K562 (cell line): ENCODE measurements around the gene ACO2. TPM values are rescaled to one million over a fixed set of nuclear protein-coding genes. Genes with fewer than 3 reads are reported as not detected.
A peak's percentile ranks its signal among the peaks of the same experiment; 100 is the strongest.

ENCODE experiments used
- ATAC-seq: fragments of 200-7000 bp; cut with Tn5 transposase; 3 replicates; pipeline ENCODE4 v1.9.1; 2020; ENCODE audit warnings: moderate library complexity
- BruUV-seq: library from RNA; stranded (reverse); fragments of 400-500 nt; replicated peaks from 2 replicates; lab custom pipeline; 2021; lab: Mats Ljungman, UMichigan
- CTCF ChIA-PET: fragments of 300-600 bp; formaldehyde crosslinking; extraction: SDS; loops from one replicate; lab custom pipeline; 2021; ENCODE audit warnings: low intra/inter-chr PET ratio; lab: Yijun Ruan, JAX
- POLR2A ChIA-PET: fragments of 300-600, 350-650 bp; sonication (Branson Sonifier 250); formaldehyde crosslinking; extraction: SDS; loops from one replicate; lab custom pipeline; 2021; ENCODE audit warnings: antibody characterized with exemption, inconsistent platforms; lab: Yijun Ruan, JAX
- DNase-seq, 4 experiments: peaks; one replicate each; pipeline versions ENCODE4 v3.0.0 to v3.0.0-alpha.2; 2011 to 2018; ENCODE audit warnings: low spot score in 3 of 4, mixed read lengths in 3 of 4; ENCODE audit errors: extremely low read depth in 1 of 4
- FAIRE-seq: peaks from 2 replicates; lab custom pipeline; 2011; peaks lifted over from hg19 to GRCh38; lab: Jason Lieb, UNC
- H2AFZ ChIP-seq: 2 replicates; pipeline ENCODE4 v1.6.0; 2011; ENCODE audit warnings: low read depth, low read length, control low read depth, inconsistent platforms
- H3K27ac ChIP-seq: fragments of 200-600 bp; 3 replicates; pipeline ENCODE4 v1.8.0; 2011; ENCODE audit warnings: low read depth, mild to moderate bottlenecking, control low read depth, inconsistent platforms, low read length, moderate library complexity, mixed read lengths; ENCODE audit errors: extremely low read depth
- H3K27me3 ChIP-seq, 2 experiments: fragments of 300-600 bp in 1 of 2; 2 replicates in 1 of 2; 3 replicates in 1 of 2; pipeline versions ENCODE4 v1.6.0 to v1.8.0; 2011; ENCODE audit warnings: inconsistent platforms in 2 of 2, low read length in 2 of 2, mild to moderate bottlenecking in 1 of 2, mixed read lengths in 1 of 2, moderate library complexity in 1 of 2; ENCODE audit not compliant: control insufficient read depth in 2 of 2, insufficient read depth in 2 of 2
- H3K36me3 ChIP-seq: fragments of 300-600 bp; 3 replicates; pipeline ENCODE4 v1.8.0; 2011; ENCODE audit warnings: mild to moderate bottlenecking, low read length, inconsistent platforms; ENCODE audit not compliant: control insufficient read depth, insufficient read depth
- H3K4me1 ChIP-seq, 2 experiments: fragments of 200-600 bp in 1 of 2; replicated peaks in 1 of 2; 2 replicates in 1 of 2; 3 replicates in 1 of 2; pipeline versions ENCODE4 v1.5.1 to v1.8.0; 2011; ENCODE audit warnings: inconsistent platforms in 2 of 2, low read length in 2 of 2, mild to moderate bottlenecking in 1 of 2, mixed read lengths in 1 of 2, moderate library complexity in 1 of 2; ENCODE audit not compliant: control insufficient read depth in 2 of 2, insufficient read depth in 2 of 2
- H3K4me2 ChIP-seq: 2 replicates; pipeline ENCODE4 v1.6.1; 2011; ENCODE audit warnings: low read length, control low read depth, inconsistent platforms, mixed read lengths; ENCODE audit not compliant: insufficient read depth
- H3K4me3 ChIP-seq: fragments of 200-600 bp; sonication (generic), shearing (Covaris generic); 2 replicates; pipeline ENCODE4 v1.5.1; 2016; ENCODE audit warnings: control low read depth, inconsistent platforms
- H3K79me2 ChIP-seq: fragments of 200-600 bp; 3 replicates; pipeline ENCODE4 v1.8.0; 2011; ENCODE audit warnings: low read length, inconsistent platforms; ENCODE audit not compliant: control insufficient read depth, insufficient read depth
- H3K9ac ChIP-seq, 2 experiments: 2 replicates each; pipeline versions ENCODE4 v1.6.0 to v1.6.1; 2011; ENCODE audit warnings: low read depth in 2 of 2, low read length in 2 of 2, control low read depth in 1 of 2, inconsistent platforms in 1 of 2, mild to moderate bottlenecking in 1 of 2, mixed read lengths in 1 of 2; ENCODE audit not compliant: insufficient read depth in 1 of 2
- H3K9me1 ChIP-seq: one replicate; pipeline ENCODE4 v1.6.0; 2011; ENCODE audit warnings: inconsistent platforms, mild to moderate bottlenecking, low read length, moderate library complexity; ENCODE audit not compliant: control insufficient read depth, insufficient read depth
- H3K9me3 ChIP-seq: replicated peaks from 2 replicates; pipeline ENCODE4 v1.5.1; 2011; ENCODE audit warnings: low read depth, low read length, inconsistent platforms; ENCODE audit not compliant: control insufficient read depth, insufficient read depth
- H4K20me1 ChIP-seq: replicated peaks from 2 replicates; pipeline ENCODE4 v1.6.1; 2011; ENCODE audit warnings: low read length, inconsistent platforms, mixed read lengths; ENCODE audit not compliant: control insufficient read depth, insufficient read depth
- POLR2A ChIP-seq: fragments of 450-650 bp; conservative IDR thresholded peaks from 2 replicates; pipeline ENCODE4 v1.6.1; 2016
- POLR2G ChIP-seq: fragments of 200-400 bp; formaldehyde crosslinking; IDR thresholded peaks from 2 replicates; pipeline ENCODE4 v1.6.1; 2017; ENCODE audit warnings: low read depth, mild to moderate bottlenecking, antibody characterized with exemption, low read length, moderate library complexity
- RBM22 ChIP-seq: fragments of 200-400 bp; formaldehyde crosslinking; IDR thresholded peaks from 2 replicates; pipeline ENCODE4 v1.6.1; 2018; ENCODE audit warnings: low read length, low read depth; ENCODE audit not compliant: poor library complexity, severe bottlenecking
- ZNF584 ChIP-seq: fragments of 200-800 bp; sonication (Bioruptor generic); IDR thresholded peaks from 2 replicates; pipeline ENCODE4 v1.6.1; 2016; ENCODE audit warnings: low read depth, mild to moderate bottlenecking, missing genetic modification characterization, missing compliant biosample characterization
- WGBS: fragments of 100-300 bp; shearing (Covaris generic); methylation state at CpG from one replicate; pipeline ENCODE4 v1.1.6; 2016; ENCODE audit warnings: low coverage, mixed read lengths; ENCODE audit not compliant: insufficient coverage; ENCODE audit errors: missing lambda C conversion rate; 5-methylcytosine and 5-hydroxymethylcytosine counted together
- in situ Hi-C: fragments of 300-500 bp; cut with MboI; formaldehyde crosslinking; loops from 4 replicates; pipeline ENCODE4 v1.15.0; 2018; ENCODE audit warnings: inconsistent platforms, mixed read lengths
- intact Hi-C: fragments of 100-400 bp; cut with micrococcal nuclease; formaldehyde crosslinking; loops from 2 replicates; pipeline ENCODE4 v1.14.2; 2022
- polyA plus RNA-seq, 8 experiments: library from polyadenylated mRNA; depleted of rRNA in 4 of 8; stranded (reverse) in 5 of 8; unstranded in 3 of 8; fragments of >200 nt; fragmentation: Nextera tagmentation in 2 of 8; fragmentation: Illumina TruSeq in 1 of 8; extraction: Ambion mirVana in 2 of 8; extraction: Trizol in 1 of 8; gene quantifications; 2 replicates each; pipeline versions ENCODE4 v1.2.1 to v1.2.3, GENCODE V29; 2011 to 2014; ENCODE audit warnings: inconsistent platforms in 1 of 8, missing spikeins in 1 of 8
- total RNA-seq, 7 experiments: library from RNA; depleted of rRNA in 6 of 7; stranded (reverse); fragments of >200 nt in 6 of 7; fragmentation: Illumina TruSeq in 2 of 7; extraction: Trizol in 2 of 7; gene quantifications; 2 replicates each; pipeline versions ENCODE4 v1.2.1 to v1.2.3, GENCODE V29; 2011 to 2021; ENCODE audit warnings: low replicate concordance in 1 of 7

Gene ACO2
- total and polyA plus RNA-seq, 9 of the 15 experiments (the other 6 are each of a cell fraction or from before 2014, with no cell fraction given): 16.2 to 119 (median 43.2) TPM

DNA sequence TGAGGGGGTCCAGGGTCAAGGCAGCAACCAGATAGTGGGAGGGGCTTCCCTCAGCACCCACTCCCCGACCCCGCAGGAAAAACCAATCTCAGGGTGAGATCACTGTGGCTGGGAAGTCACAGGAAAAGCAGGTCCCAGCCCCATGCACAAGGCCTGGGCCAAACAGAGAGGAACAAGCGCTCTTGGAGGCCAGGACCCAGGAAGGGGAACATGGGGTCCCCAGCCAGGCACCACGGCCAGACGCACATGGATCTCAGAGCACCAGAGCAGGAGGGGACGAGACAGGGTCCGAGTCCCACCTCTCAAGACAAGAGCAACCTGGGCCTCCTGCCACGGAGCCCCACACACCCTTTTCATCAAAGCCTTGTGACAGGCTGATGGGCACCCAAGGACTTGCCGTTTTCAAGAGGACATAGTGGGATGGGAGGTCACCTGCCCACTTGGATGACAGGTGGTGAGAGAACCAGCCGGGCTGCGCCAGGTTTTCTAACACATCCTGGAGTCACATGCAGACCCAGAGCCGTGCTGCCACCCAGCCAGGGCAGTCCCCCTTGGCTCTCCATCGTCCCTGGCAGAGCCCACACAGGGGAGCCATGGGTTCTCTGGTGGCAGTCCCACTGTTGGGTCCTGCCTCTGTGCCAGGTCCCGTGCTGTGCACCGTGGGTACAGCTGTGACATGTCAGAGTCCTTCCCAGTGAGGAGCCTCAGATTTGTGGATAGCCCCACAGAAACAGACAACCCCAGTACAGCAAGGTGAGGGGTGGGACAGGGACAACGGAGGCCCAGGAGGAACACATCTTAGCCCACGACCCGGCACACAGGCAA, 62.2 kb downstream of the ACO2 start:
- Histone ChIP-seq H3K36me3 (peaks cover 86% of the 10 kb centered on the region), H3K79me2 (peaks cover 27% of the 10 kb centered on the region)
- POLR2A ChIA-PET: no interaction called here

More for the DNA sequence above, 62.2 kb downstream of the ACO2 start:
- no peaks in the 10 kb centered on the region for H3K27me3 ChIP-seq
- no peaks in the 10 kb centered on the region for H3K9me3 ChIP-seq
- H3K27ac ChIP-seq: no peak overlapping the region
- intact Hi-C loops: no loop called here
- H4K20me1 ChIP-seq: peaks cover 7% of the 10 kb centered on the region
- no peaks in the 10 kb centered on the region for H3K9me1 ChIP-seq
- H3K4me1 ChIP-seq: peaks cover 0 to 52% of the 10 kb centered on the region in 2 experiments; a peak in 3 of 5 replicates
- peak overlapping the region in 1 of 2 experiments; percentile 52; a peak in 2 of 4 replicates for H3K9ac ChIP-seq
- in situ Hi-C loops: no loop called here
- no peak overlapping the region for H2AFZ ChIP-seq
- no peak for DNase-seq
- no peak for FAIRE-seq
- no peak for ATAC-seq
- no peak overlapping the region for H3K4me3 ChIP-seq
- CTCF ChIA-PET: interaction anchor here (0.5 kb wide), 1 partner anchor 59 kb away, joined by 4 read pairs; no protein-coding TSS in a partner anchor
- TF ChIP-seq RBM22 (peak; percentile 4), POLR2G (peak; percentile 41), POLR2A (peak; percentile 15; the same call in 1 of the 2 replicates), ZNF584 (CRISPR knock-in tag) (no peak)
- TF ChIP-seq, all 486 proteins: peak for 3
- WGBS: 82% methylated on average over 9 of the region's 18 CpGs
- no peak overlapping the region for H3K4me2 ChIP-seq
- BruUV-seq: no TSS peak
